ENCODE results near the gene VSTM4.

DNA sequence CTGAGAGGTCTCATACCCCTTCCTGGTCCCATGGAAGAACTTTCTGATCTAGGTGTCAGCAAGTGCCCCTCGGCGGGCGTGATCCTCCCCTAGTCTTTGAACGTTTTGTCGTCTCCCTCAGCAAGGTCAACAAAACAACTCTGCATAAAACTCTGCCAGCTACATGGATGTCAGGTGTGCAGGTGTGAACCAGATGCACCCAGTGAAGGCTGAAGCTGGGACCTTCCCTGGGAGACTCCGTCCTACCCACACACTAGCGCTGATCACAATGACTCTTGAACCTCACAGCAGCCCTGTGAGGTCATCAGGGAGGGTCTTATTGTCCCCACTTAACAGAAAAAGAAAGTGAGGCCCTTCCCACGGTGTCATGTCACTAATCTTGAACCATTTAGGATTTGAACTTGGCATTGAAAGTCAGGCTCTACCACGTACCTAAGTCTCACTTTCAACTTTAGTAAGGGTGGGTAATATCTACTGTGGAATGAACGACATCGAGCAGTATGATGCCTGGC is 68.1 kb downstream of the VSTM4 start:
- TF ChIP-seq CTCF (IDR thresholded peaks at IDR 0.05): no peak
- no peak for TF ChIP-seq POLR2AphosphoS5 (IDR thresholded peaks at IDR 0.05)

Data from suprapubic skin (tissue), 3 donors.